ENCODE measurements around the gene DNAH3. TPM values are rescaled to one million over a fixed set of nuclear protein-coding genes. Genes with fewer than 3 reads are reported as not detected.
"Not testable (repeated sequence)": the region's sequence is repeated elsewhere in the genome, so short reads cannot be mapped to it uniquely, and the experiment has no call there.

Gene DNAH3
- total RNA-seq, 1 donor from 2014 or later, result not detected

DNA sequence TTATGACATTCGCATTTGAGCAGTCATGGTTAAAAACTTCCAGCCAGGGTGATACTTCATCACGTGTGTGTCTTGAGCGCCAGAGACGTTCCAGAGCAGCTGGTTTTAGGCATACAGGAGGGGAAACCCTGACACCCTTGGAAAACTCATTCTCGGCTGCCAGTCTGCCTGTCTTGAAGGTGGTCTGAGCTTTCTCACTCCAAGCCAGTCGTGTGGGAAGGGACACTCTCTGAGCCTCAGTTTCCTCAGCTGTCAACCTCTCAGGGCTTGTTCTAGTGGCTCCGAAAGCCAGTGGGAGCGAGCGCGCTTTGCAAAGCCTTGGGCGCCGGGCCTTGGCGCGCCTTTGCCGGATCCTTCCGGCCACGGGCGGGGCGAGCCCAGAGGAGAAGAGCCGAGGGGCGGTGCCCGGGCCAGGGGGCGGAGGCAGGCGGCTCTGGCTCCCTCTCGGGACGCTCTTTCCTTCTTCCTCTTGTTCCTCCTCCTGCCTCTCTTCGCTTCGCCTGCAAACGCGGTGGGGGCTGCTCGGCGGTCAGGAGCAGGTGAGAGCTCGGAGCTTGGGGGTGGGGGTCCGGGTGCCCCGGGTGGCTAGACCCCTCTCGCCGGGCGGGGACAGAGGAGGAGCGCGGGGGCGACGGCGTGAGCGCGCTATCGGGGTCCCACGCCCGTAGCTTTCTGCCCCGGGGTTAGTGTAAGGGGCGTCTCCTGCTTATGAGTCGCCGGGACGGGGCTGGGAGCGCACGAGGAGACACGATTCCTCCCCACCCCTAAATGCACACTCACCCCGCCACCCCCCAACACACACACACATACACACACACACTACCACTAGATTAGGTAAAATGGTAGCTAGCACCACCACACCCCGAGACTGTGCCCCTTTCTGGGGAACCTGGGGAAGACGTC lies 7.8 kb upstream of the DNAH3 start, which contains the start of gene LDAF1:
LDAF1 (plus strand) TSS at position 467 of the 903 bp plus-strand sequence. CDS start 2,509 bp downstream, outside the sequence.
- H3K4me1 Mint-ChIP-seq (ENCODE audit: low read depth, unreplicated experiment), result no peaks in the 10 kb centered on the region
- H3K4me3 Mint-ChIP-seq (ENCODE audit: unreplicated experiment), result peak within 1 kb of the TSS; percentile 95
- H3K27me3 Mint-ChIP-seq (ENCODE audit: unreplicated experiment), result peaks cover 7% of the 10 kb centered on the region
- DNase-seq, result peak; percentile 85
- H3K9me3 Mint-ChIP-seq (ENCODE audit: unreplicated experiment), result peaks cover under 1% of the 10 kb centered on the region
- TF ChIP-seq, protein P1, sequence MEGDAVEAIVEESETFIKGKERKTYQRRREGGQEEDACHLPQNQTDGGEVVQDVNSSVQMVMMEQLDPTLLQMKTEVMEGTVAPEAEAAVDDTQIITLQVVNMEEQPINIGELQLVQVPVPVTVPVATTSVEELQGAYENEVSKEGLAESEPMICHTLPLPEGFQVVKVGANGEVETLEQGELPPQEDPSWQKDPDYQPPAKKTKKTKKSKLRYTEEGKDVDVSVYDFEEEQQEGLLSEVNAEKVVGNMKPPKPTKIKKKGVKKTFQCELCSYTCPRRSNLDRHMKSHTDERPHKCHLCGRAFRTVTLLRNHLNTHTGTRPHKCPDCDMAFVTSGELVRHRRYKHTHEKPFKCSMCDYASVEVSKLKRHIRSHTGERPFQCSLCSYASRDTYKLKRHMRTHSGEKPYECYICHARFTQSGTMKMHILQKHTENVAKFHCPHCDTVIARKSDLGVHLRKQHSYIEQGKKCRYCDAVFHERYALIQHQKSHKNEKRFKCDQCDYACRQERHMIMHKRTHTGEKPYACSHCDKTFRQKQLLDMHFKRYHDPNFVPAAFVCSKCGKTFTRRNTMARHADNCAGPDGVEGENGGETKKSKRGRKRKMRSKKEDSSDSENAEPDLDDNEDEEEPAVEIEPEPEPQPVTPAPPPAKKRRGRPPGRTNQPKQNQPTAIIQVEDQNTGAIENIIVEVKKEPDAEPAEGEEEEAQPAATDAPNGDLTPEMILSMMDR (IDR thresholded peaks at IDR 0.05; ENCODE audit: partially characterized antibody, unreplicated experiment), result no peak
- no peak within 1 kb of the TSS for H3K27ac Mint-ChIP-seq (ENCODE audit: unreplicated experiment)
- H3K36me3 Mint-ChIP-seq (ENCODE audit: unreplicated experiment), result peaks cover 3% of the 10 kb centered on the region

DNA sequence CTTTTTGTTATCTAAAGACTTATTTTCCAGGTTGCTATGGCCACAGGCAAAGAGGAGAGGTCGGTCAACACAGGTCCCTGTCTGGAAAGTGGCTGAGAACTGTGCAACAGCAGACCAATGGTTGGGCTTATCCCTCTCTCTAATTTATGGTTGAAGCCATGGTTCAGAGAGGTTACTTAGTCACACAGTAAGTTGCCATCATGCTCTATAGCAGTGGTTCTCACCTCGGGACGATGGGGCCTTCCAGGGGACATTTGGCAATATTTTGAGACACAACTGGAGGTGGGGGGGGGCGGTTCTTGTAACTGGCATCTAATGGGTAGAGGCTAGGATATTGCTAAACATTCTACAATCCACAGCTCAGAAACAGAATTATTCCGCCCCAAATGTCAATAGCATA lies 7.0 kb upstream of the DNAH3 start:
- Mint-ChIP-seq H3K27me3 (ENCODE audit: unreplicated experiment) (peaks cover 8% of the 10 kb centered on the region), H3K4me1 (ENCODE audit: low read depth, unreplicated experiment) (no peaks in the 10 kb centered on the region), H3K4me3 (ENCODE audit: unreplicated experiment) (no peak overlapping the region), H3K36me3 (ENCODE audit: unreplicated experiment) (peaks cover 5% of the 10 kb centered on the region), H3K9me3 (ENCODE audit: unreplicated experiment) (peaks cover 1% of the 10 kb centered on the region), H3K27ac (ENCODE audit: unreplicated experiment) (no peak overlapping the region)
- DNase-seq, result no peak
- TF ChIP-seq, protein P1 (IDR thresholded peaks at IDR 0.05; ENCODE audit: partially characterized antibody, unreplicated experiment), result no peak

DNA sequence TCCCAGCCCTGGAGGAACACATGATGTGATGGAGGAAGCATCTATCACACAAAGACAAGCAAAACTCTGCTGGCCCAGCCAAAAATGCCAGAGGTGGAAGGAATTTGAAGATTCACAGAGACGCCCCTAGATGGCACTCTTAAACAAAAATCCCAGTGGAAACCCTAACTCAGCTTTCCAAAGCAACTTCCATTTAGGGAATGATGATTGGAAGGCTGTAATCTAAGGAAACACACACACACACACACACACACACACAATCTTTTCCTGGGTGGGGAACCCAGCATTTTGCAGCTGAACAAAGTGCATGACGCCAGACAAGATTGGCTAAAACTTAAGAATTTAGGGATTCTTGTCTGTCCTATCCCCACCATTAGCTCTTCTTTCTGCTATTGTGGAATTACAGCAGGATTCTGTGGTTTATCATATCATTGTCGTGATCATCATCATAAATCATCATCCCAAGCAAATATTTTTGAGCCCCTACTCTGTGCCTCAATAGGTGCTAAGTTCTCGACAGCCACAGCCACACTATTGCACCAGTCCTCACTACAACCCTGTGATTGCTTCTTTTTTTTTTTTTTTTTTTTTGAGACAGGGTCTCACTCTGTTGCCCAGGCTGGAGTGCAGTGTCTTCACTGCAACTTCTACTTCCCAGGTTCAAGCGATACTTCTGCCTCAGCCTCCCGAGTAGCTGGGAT lies 6.3 kb upstream of the DNAH3 start:
- Mint-ChIP-seq H3K4me1 (ENCODE audit: low read depth, unreplicated experiment) (no peaks in the 10 kb centered on the region), H3K27ac (ENCODE audit: unreplicated experiment) (no peak overlapping the region), H3K36me3 (ENCODE audit: unreplicated experiment) (peaks cover 5% of the 10 kb centered on the region), H3K4me3 (ENCODE audit: unreplicated experiment) (no peak overlapping the region), H3K9me3 (ENCODE audit: unreplicated experiment) (peaks cover 1% of the 10 kb centered on the region), H3K27me3 (ENCODE audit: unreplicated experiment) (peaks cover 8% of the 10 kb centered on the region)
- TF ChIP-seq, protein P1 (IDR thresholded peaks at IDR 0.05; ENCODE audit: partially characterized antibody, unreplicated experiment), result no peak
- peak; percentile 32 for DNase-seq

DNA sequence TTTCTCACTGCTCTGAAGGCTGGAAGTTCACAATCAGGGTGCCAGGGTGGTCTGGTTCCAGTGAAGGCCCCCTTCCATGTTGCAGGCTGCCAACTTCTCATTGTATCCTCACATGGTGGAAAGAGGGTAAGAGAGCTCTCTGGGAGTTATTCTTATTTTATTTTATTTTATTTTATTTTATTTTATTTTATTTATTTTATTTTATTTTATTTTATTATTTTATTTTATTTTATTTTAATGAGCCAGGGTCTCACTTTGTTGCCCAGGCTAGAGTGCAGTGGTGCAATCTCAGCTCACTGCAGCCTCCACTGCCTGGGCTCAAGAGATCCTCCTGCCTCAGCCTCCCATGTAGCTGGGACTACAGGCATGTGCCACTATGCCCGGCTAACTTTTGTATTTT lies 5.4 kb upstream of the DNAH3 start:
- H3K4me1 Mint-ChIP-seq (ENCODE audit: low read depth, unreplicated experiment); DNase-seq; H3K9me3 Mint-ChIP-seq (ENCODE audit: unreplicated experiment); H3K27ac Mint-ChIP-seq (ENCODE audit: unreplicated experiment); H3K4me3 Mint-ChIP-seq (ENCODE audit: unreplicated experiment); H3K27me3 Mint-ChIP-seq (ENCODE audit: unreplicated experiment); H3K36me3 Mint-ChIP-seq (ENCODE audit: unreplicated experiment): not testable (repeated sequence)

DNA sequence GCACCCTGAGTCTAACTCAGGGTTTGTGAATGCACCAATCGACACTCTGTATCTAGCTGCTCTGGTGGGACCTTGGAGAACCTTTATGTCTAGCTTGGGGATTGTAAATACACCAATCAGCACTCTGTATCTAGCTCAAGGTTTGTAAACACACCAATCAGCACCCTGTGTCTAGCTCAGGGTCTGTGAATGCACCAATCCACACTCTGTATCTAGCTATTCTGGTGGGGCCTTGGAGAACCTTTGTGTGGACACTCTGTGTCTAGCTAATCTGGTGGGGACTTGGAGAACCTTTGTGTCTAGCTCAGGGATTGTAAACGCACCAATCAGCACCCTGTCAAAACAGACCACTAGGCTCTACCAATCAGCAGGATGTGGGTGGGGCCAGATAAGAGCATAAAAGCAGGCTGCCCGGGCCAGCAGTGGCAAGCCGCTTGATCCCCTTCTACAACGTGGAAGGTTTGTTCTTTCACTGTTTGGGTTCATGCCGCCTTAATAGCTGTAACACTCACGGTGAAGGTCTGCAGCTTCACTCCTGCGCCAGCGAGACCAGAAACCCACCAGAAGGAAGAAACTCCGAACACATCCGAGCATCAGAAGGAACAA lies 2.6 kb upstream of the DNAH3 start:
- H3K27me3 Mint-ChIP-seq (ENCODE audit: unreplicated experiment); H3K36me3 Mint-ChIP-seq (ENCODE audit: unreplicated experiment); H3K9me3 Mint-ChIP-seq (ENCODE audit: unreplicated experiment); H3K4me3 Mint-ChIP-seq (ENCODE audit: unreplicated experiment); H3K4me1 Mint-ChIP-seq (ENCODE audit: low read depth, unreplicated experiment); DNase-seq; H3K27ac Mint-ChIP-seq (ENCODE audit: unreplicated experiment): not testable (repeated sequence)

DNA sequence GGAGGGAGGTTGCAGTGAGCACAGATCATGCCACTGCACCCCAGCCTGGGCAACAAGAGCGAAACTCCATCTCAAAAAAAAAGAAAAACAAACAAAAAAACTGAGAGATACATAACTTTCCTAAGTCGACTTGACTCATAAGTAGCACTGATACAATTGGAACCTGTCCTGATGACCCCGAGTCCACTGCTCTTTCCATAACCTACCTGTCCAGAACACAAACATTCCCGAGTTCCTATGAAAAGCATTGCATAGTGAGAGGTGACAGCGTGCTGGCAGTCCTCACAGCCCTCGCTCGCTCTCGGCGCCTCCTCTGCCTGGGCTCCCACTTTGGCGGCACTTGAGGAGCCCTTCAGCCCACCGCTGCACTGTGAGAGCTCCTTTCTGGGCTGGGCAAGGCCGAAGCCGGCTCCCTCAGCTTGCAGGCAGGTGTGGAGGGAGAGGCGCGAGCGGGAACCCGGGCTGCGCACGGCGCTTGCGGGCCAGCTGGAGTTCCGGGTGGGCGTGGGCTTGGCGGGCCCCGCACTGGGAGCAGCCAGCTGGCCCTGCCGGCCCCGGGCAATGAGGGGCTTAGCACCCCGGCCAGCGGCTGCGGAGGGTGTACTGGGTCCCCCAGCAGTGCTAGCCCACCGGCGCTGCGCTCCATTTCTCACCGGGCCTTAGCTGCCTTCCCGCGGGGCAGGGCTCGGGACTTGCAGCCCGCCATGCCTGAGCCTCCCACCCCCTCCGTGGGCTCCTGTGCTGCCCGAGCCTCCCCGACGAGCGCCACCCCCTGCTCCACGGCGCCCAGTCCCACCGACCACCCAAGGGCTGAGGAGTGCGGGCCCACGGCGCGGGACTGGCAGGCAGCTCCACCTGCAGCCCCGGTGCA lies 1.7 kb upstream of the DNAH3 start:
- not testable (repeated sequence) for H3K27ac Mint-ChIP-seq (ENCODE audit: unreplicated experiment); H3K4me1 Mint-ChIP-seq (ENCODE audit: low read depth, unreplicated experiment); H3K36me3 Mint-ChIP-seq (ENCODE audit: unreplicated experiment); H3K9me3 Mint-ChIP-seq (ENCODE audit: unreplicated experiment); DNase-seq; H3K27me3 Mint-ChIP-seq (ENCODE audit: unreplicated experiment); H3K4me3 Mint-ChIP-seq (ENCODE audit: unreplicated experiment)

Data from glutamatergic neuron (in vitro differentiated cells).